ENCODE data around the gene SELE.

SELE gene

GRCh38 chr1:169733924-169734323 lies at the start of gene SELE:
SELE (minus strand) TSS chr1:169734079; CDS start chr1:169733612, 467 bp downstream.
- no peak for DNase-seq (ENCODE audit: low read depth, low spot score)

- no peak for DNase-seq (ENCODE audit: low read depth, low spot score)
Observed at GRCh38 chr1:169782596-169782995, 48.7 kb upstream of the SELE start.

GRCh38 chr1:169779970-169780369 lies 46.1 kb upstream of the SELE start:
- no peak for DNase-seq (ENCODE audit: low read depth, low spot score)

- no peak for DNase-seq (ENCODE audit: low read depth, low spot score)
Observed at GRCh38 chr1:169779150-169779549, 45.3 kb upstream of the SELE start.

- DNase-seq (ENCODE audit: low read depth, low spot score) = no peak
Observed at GRCh38 chr1:169776440-169776839, 42.6 kb upstream of the SELE start.

- no peak for DNase-seq (ENCODE audit: low read depth, low spot score)
Observed at GRCh38 chr1:169768161-169768560, 34.3 kb upstream of the SELE start.

- no peak for DNase-seq (ENCODE audit: low read depth, low spot score)
Observed at GRCh38 chr1:169765580-169766331, 31.9 kb upstream of the SELE start.

- no peak for DNase-seq (ENCODE audit: low read depth, low spot score)
Observed at GRCh38 chr1:169764919-169765318, 31.0 kb upstream of the SELE start.

GRCh38 chr1:169762699-169763098 lies 28.8 kb upstream of the SELE start:
- no peak for DNase-seq (ENCODE audit: low read depth, low spot score)

- DNase-seq (ENCODE audit: low read depth, low spot score) = no peak
Observed at GRCh38 chr1:169759038-169759437, 25.2 kb upstream of the SELE start.

- no peak for DNase-seq (ENCODE audit: low read depth, low spot score)
Observed at GRCh38 chr1:169753549-169753948, 19.7 kb upstream of the SELE start.

- no peak for DNase-seq (ENCODE audit: low read depth, low spot score)
Observed at GRCh38 chr1:169750041-169750440, 16.2 kb upstream of the SELE start.

GRCh38 chr1:169746550-169746949 lies 12.7 kb upstream of the SELE start:
- DNase-seq (ENCODE audit: low read depth, low spot score) = no peak

GRCh38 chr1:169745015-169745861 lies 11.4 kb upstream of the SELE start:
- no peak for DNase-seq (ENCODE audit: low read depth, low spot score)

- no peak for DNase-seq (ENCODE audit: low read depth, low spot score)
Observed at GRCh38 chr1:169741666-169742394, 8.0 kb upstream of the SELE start.

GRCh38 chr1:169739980-169740379 lies 6.1 kb upstream of the SELE start:
- no peak for DNase-seq (ENCODE audit: low read depth, low spot score)

GRCh38 chr1:169731446-169731845 lies 2.4 kb downstream of the SELE start:
- no peak for DNase-seq (ENCODE audit: low read depth, low spot score)

- DNase-seq (ENCODE audit: low read depth, low spot score) = no peak
Observed at GRCh38 chr1:169729991-169730390, 3.9 kb downstream of the SELE start.

- DNase-seq (ENCODE audit: low read depth, low spot score) = no peak
Observed at GRCh38 chr1:169727307-169727706, 6.6 kb downstream of the SELE start.

GRCh38 chr1:169726851-169727250 lies 7.0 kb downstream of the SELE start:
- DNase-seq (ENCODE audit: low read depth, low spot score) = no peak

- DNase-seq (ENCODE audit: low read depth, low spot score) = no peak
Observed at GRCh38 chr1:169725930-169726329, 7.9 kb downstream of the SELE start.

- no peak for DNase-seq (ENCODE audit: low read depth, low spot score)
Observed at GRCh38 chr1:169724168-169724567, 9.7 kb downstream of the SELE start.

All from activated CD4-positive, CD25-positive, alpha-beta regulatory T cell treated with anti-CD3 and anti-CD28 coated beads, Interleukin-2, amount 50 U/mL, for 16 hours (primary cell).